Spleen (tissue), 11 donors: ENCODE results near the gene ZNF256. TPM values are rescaled to one million over a fixed set of nuclear protein-coding genes. Genes with fewer than 3 reads are reported as not detected.
"Not testable (repeated sequence)": the region's sequence is repeated elsewhere in the genome, so short reads cannot be mapped to it uniquely, and the experiment has no call there.

ENCODE experiments used
- DNase-seq: peaks from one replicate; pipeline ENCODE4 v3.0.0-alpha.2; 2020
- H3K27ac ChIP-seq, 8 donors: fragments of 200-600 bp; sonication (generic) in 7 of 8; 1 replicate in 4 of 8; 2 replicates in 4 of 8; pipeline versions ENCODE4 v1.5.0 to v1.8.0; 2016 to 2021; ENCODE audit warnings: inconsistent platforms in 4 of 8, mild to moderate bottlenecking in 4 of 8, moderate library complexity in 1 of 8
- H3K27me3 ChIP-seq, 7 donors: fragments of 200-600 bp; sonication (generic) in 6 of 7; replicated peaks in 1 of 7; 1 replicate in 4 of 7; 2 replicates in 3 of 7; pipeline versions ENCODE4 v1.5.0 to v1.8.0; 2016 to 2021; ENCODE audit warnings: inconsistent platforms in 3 of 7, mild to moderate bottlenecking in 1 of 7
- H3K36me3 ChIP-seq, 6 donors: fragments of 200-600 bp; sonication (generic) in 5 of 6; 1 replicate in 4 of 6; 2 replicates in 2 of 6; pipeline versions ENCODE4 v1.5.0 to v1.8.0; 2016 to 2021; ENCODE audit warnings: inconsistent platforms in 2 of 6
- H3K4me1 ChIP-seq, 6 donors: fragments of 200-600 bp; sonication (generic) in 5 of 6; 1 replicate in 3 of 6; 2 replicates in 3 of 6; pipeline versions ENCODE4 v1.5.0 to v1.8.0; 2016 to 2021; ENCODE audit warnings: inconsistent platforms in 3 of 6
- H3K4me3 ChIP-seq, 8 donors: fragments of 200-600 bp; sonication (generic) in 7 of 8; 1 replicate in 4 of 8; 2 replicates in 4 of 8; pipeline versions ENCODE4 v1.5.0 to v1.8.0; 2016 to 2021; ENCODE audit warnings: inconsistent platforms in 4 of 8, mild to moderate bottlenecking in 4 of 8, moderate library complexity in 2 of 8
- H3K9me3 ChIP-seq, 8 donors: fragments of 200-600 bp; sonication (generic) in 7 of 8; 1 replicate in 4 of 8; 2 replicates in 4 of 8; pipeline versions ENCODE4 v1.5.0 to v1.8.0; 2016 to 2021; ENCODE audit warnings: inconsistent platforms in 4 of 8
- CTCF ChIP-seq, 11 experiments: fragments of 200-600 bp in 7 of 11; fragments of 450-650 bp in 4 of 11; sonication (generic) in 4 of 11; IDR thresholded peaks in 8 of 11; conservative IDR thresholded peaks in 3 of 11; 1 replicate in 7 of 11; 2 replicates in 4 of 11; pipeline versions ENCODE4 v1.4.0 to v1.8.0; 2016 to 2021; ENCODE audit warnings: antibody characterized with exemption in 11 of 11, inconsistent platforms in 4 of 11, mild to moderate bottlenecking in 1 of 11
- POLR2A ChIP-seq, 3 donors: fragments of 450-650 bp; IDR thresholded peaks; one replicate each; pipeline ENCODE4 v1.5.1; 2017; ENCODE audit warnings: antibody characterized with exemption in 3 of 3, mild to moderate bottlenecking in 1 of 3
- POLR2AphosphoS5 ChIP-seq, 3 donors: sonication (generic); formaldehyde crosslinking; IDR thresholded peaks; one replicate each; pipeline ENCODE4 v1.5.1; 2017; ENCODE audit warnings: antibody characterized with exemption in 3 of 3
- WGBS, 5 donors: extraction: QIAGEN DNeasy Blood & Tissue Kit in 3 of 5; methylation state at CpG; one replicate each; pipeline versions ENCODE4 v1.1.5 to v1.1.7; 2013 to 2018; 5-methylcytosine and 5-hydroxymethylcytosine counted together
- intact Hi-C: fragments of 100-400 bp; cut with DNase I; formaldehyde crosslinking; loops from one replicate; pipeline ENCODE4 v1.15.0; 2023; ENCODE audit warnings: low total_unique reads
- polyA plus RNA-seq, 3 donors: library from polyadenylated mRNA; stranded (reverse); fragments of 200-250 nt; gene quantifications; one replicate each; pipeline ENCODE4 v1.2.1, GENCODE V29; 2013
- total RNA-seq, 7 donors: library from RNA; depleted of rRNA in 3 of 7; stranded (reverse); fragments of >200 nt in 3 of 7; fragmentation: NEBNext Ultra II Directional in 4 of 7; extraction: Animal tissue kit (Norgen Biotek cat#: 25700) in 4 of 7; gene quantifications; one replicate each; pipeline versions ENCODE4 v1.1.0 to v1.2.1, GENCODE V29; 2016 to 2021
- donor health status: healthy with polysubstance abuse.
- donor health status: DM: no; HTN: no; CAD: no; lungs with moderate emphysema.
- donor health status: DM: no; HTN: no; CAD: no.
- donor health status: Bipolar disorder and iron deficiency.
- donor health status: healthy.
- donor health status: DM: no; HTN: no; CAD: no.
- donor health status: DM: yes; HTN: yes; CAD: no.

Gene ZNF256
- total and polyA plus RNA-seq, 10 donors, result 4.1 to 10.9 (median 9.3) TPM

DNA sequence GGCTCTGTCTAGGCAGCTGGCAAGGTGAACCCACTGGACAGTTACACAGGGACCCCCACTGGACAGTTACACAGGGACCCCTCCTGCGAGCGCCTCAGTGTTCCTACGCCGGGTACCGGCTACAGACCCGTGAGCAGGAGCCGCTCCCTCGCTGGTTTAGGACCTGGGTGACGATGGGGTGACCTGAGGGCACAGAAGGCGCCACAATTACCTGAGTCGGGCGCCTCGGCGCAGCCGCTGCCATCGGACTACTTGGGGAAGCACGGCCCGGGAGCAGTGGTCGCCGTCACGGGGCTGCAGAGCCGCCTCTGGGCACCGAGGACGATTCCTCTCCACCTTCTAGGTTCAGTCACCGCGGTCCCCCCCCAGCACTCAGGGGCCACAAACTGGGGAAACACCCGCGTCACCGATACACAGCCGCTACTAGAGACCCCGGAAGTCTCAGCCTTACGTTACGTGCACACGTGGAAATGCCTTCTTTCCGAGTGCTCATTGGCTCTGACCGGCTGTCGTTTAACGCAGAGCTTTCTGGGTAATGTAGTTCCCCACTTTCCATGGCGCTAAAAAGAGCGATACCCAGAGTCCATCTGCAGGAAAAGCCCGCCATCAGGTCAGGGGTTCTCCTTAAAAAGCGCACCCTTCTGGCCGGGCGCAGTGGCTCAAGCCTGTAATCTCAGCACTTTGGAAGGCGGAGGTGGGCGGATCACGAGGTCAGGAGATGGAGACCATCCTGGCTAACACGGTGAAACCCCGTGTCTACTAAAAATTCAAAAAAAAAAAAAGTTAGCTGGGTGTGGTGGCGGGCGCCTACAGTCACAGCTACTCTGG is 31.1 kb downstream of the ZNF256 start, which contains the start of gene ZNF417:
Gene ZNF417 (minus strand): TSS at position 425 of the 828 bp plus-strand sequence. CDS start 181 bp downstream, at position 244.
- peak; percentile 93 for DNase-seq
- Histone ChIP-seq H3K27ac (peak within 1 kb of the TSS; percentile 69 to 91 (median 85)), H3K9me3 (peaks cover 0 to 41% (median 11%) of the 10 kb centered on the region in 8 donors), H3K36me3 (peaks cover 0 to 51% (median 17%) of the 10 kb centered on the region in 6 donors), H3K4me1 (peaks cover 8 to 24% (median 18%) of the 10 kb centered on the region in 6 donors), H3K4me3 (peak within 1 kb of the TSS; percentile 68 to 94 (median 76))
- TF ChIP-seq POLR2AphosphoS5 (IDR thresholded peaks at IDR 0.05) (peak; percentile 82 to 89 (median 84)), POLR2A (IDR thresholded peaks at IDR 0.05) (peak in 1 of 3 donors; percentile 42), CTCF (IDR thresholded peaks at IDR 0.05 in 8 of 11, conservative IDR thresholded peaks at IDR 0.05 in 3 of 11) (peak in 3 of 11 experiments; percentile 29 to 43 (median 39))
- 0 to 2% (median 0%) methylated on average over 32 to 51 of the region's 51 CpGs for WGBS, 5 donors
- H3K27me3 ChIP-seq, intact Hi-C loops: not testable (repeated sequence)

- no peak overlapping the region for H3K27ac ChIP-seq
- 91 to 94% (median 92%) methylated on average over 3 of the region's 3 CpGs for WGBS, 5 donors
Observed at GRCh38 chr19:57914531-57914930, 33.0 kb downstream of the ZNF256 start.

GRCh38 chr19:57907394-57907793 is 40.1 kb downstream of the ZNF256 start:
- no peak for TF ChIP-seq CTCF (IDR thresholded peaks at IDR 0.05 in 8 of 11, conservative IDR thresholded peaks at IDR 0.05 in 3 of 11)
- no peak for TF ChIP-seq POLR2A (IDR thresholded peaks at IDR 0.05)
- TF ChIP-seq POLR2AphosphoS5 (IDR thresholded peaks at IDR 0.05), result no peak
- intact Hi-C loops, result loop anchor here (10.0 kb wide), 1 partner anchor 803 kb away; no protein-coding TSS in a partner anchor
- Histone ChIP-seq H3K9me3 (peaks cover 0 to 85% (median 22%) of the 10 kb centered on the region in 8 donors), H3K4me1 (peaks cover 0 to 17% (median 0%) of the 10 kb centered on the region in 6 donors), H3K36me3 (peaks cover 0 to 70% (median 42%) of the 10 kb centered on the region in 6 donors), H3K27ac (no peak overlapping the region), H3K27me3 (no peaks in the 10 kb centered on the region), H3K4me3 (no peak overlapping the region)
- DNase-seq, result no peak
- 82 to 97% (median 91%) methylated on average over 3 of the region's 3 CpGs for WGBS, 5 donors

More at GRCh38 chr19:57914531-57914930, 33.0 kb downstream of the ZNF256 start:
- Histone ChIP-seq H3K36me3 (peaks cover 0 to 52% (median 24%) of the 10 kb centered on the region in 6 donors), H3K27me3 (no peaks in the 10 kb centered on the region), H3K4me1 (peaks cover 8 to 24% (median 18%) of the 10 kb centered on the region in 6 donors), H3K9me3 (peaks cover 0 to 47% (median 21%) of the 10 kb centered on the region in 8 donors), H3K4me3 (peak overlapping the region in 1 of 8 donors; percentile 82)
- TF ChIP-seq POLR2A (IDR thresholded peaks at IDR 0.05), result no peak
- intact Hi-C loops, result no loop called here
- no peak for DNase-seq

- intact Hi-C loops, result loop anchor here (10.0 kb wide), 1 partner anchor 800 kb away; no protein-coding TSS in a partner anchor
- peaks cover 0 to 78% (median 13%) of the 10 kb centered on the region in 8 donors for H3K9me3 ChIP-seq
- H3K27me3 ChIP-seq, result no peaks in the 10 kb centered on the region
- TF ChIP-seq POLR2A (IDR thresholded peaks at IDR 0.05) (no peak), POLR2AphosphoS5 (IDR thresholded peaks at IDR 0.05) (no peak), CTCF (IDR thresholded peaks at IDR 0.05 in 8 of 11, conservative IDR thresholded peaks at IDR 0.05 in 3 of 11) (no peak)
- peaks cover 0 to 17% (median 0%) of the 10 kb centered on the region in 6 donors for H3K4me1 ChIP-seq
- H3K27ac ChIP-seq, result peak overlapping the region in 1 of 8 donors; percentile 18
- DNase-seq, result no peak
- 75 to 84% (median 77%) methylated on average over 6 of the region's 6 CpGs for WGBS, 5 donors
- H3K4me3 ChIP-seq, result no peak overlapping the region
- peaks cover 0 to 49% (median 24%) of the 10 kb centered on the region in 6 donors for H3K36me3 ChIP-seq
Observed at GRCh38 chr19:57905258-57905657, 42.2 kb downstream of the ZNF256 start.
